Trophoblast cell (in vitro differentiated cells and primary cell): ENCODE data around the gene SAE1. TPM values are rescaled to one million over a fixed set of nuclear protein-coding genes. Genes with fewer than 3 reads are reported as not detected.

Source experiments
- DNase-seq, 2 donors: peaks; one replicate each; pipeline ENCODE4 v3.0.0-alpha.2; 2016
- H2AFZ ChIP-seq: 2 replicates; pipeline ENCODE4 v1.6.1; 2013; ENCODE audit warnings: low read length, moderate library complexity, mild to moderate bottlenecking; ENCODE audit not compliant: insufficient read depth, poor library complexity
- H2AK5ac ChIP-seq: 2 replicates; pipeline ENCODE4 v1.6.1; 2013; ENCODE audit warnings: mild to moderate bottlenecking, low read length
- H2BK120ac ChIP-seq: 2 replicates; pipeline ENCODE4 v1.6.1; 2013; ENCODE audit warnings: low read length, mild to moderate bottlenecking, moderate library complexity; ENCODE audit not compliant: insufficient read depth, poor library complexity
- H2BK12ac ChIP-seq: 2 replicates; pipeline ENCODE4 v1.6.1; 2013; ENCODE audit warnings: mild to moderate bottlenecking, low read length, moderate library complexity
- H2BK5ac ChIP-seq: 2 replicates; pipeline ENCODE4 v1.6.1; 2013; ENCODE audit warnings: low read length, low read depth, moderate library complexity, mild to moderate bottlenecking; ENCODE audit not compliant: poor library complexity
- H3K14ac ChIP-seq: 2 replicates; pipeline ENCODE4 v1.6.1; 2013; ENCODE audit warnings: mild to moderate bottlenecking, low read length
- H3K18ac ChIP-seq: 2 replicates; pipeline ENCODE4 v1.6.1; 2013; ENCODE audit warnings: mild to moderate bottlenecking, low read length
- H3K23ac ChIP-seq: 2 replicates; pipeline ENCODE4 v1.6.1; 2013; ENCODE audit warnings: low read length
- H3K27ac ChIP-seq: 2 replicates; pipeline ENCODE4 v1.5.1; 2013; ENCODE audit warnings: low read depth, mild to moderate bottlenecking, inconsistent platforms, low read length, moderate library complexity
- H3K27me3 ChIP-seq: 2 replicates; pipeline ENCODE4 v1.6.1; 2013; ENCODE audit warnings: inconsistent platforms, mild to moderate bottlenecking, low read length, moderate library complexity; ENCODE audit not compliant: insufficient read depth
- H3K36me3 ChIP-seq, 2 experiments: 1 replicate in 1 of 2; 2 replicates in 1 of 2; pipeline ENCODE4 v1.6.1; 2013; ENCODE audit warnings: low read length in 2 of 2, mild to moderate bottlenecking in 2 of 2, moderate library complexity in 1 of 2; ENCODE audit not compliant: insufficient read depth in 2 of 2, control insufficient read depth in 1 of 2
- H3K4ac ChIP-seq: 2 replicates; pipeline ENCODE4 v1.6.1; 2013; ENCODE audit warnings: low read depth, mild to moderate bottlenecking, low read length, moderate library complexity
- H3K4me1 ChIP-seq, 2 experiments: 1 replicate in 1 of 2; 2 replicates in 1 of 2; pipeline ENCODE4 v1.6.1; 2013; ENCODE audit warnings: low read length in 2 of 2, mild to moderate bottlenecking in 2 of 2, moderate library complexity in 1 of 2; ENCODE audit not compliant: insufficient read depth in 2 of 2, control insufficient read depth in 1 of 2
- H3K4me2 ChIP-seq: 2 replicates; pipeline ENCODE4 v1.6.1; 2013; ENCODE audit warnings: inconsistent platforms, mild to moderate bottlenecking, low read length, moderate library complexity
- H3K4me3 ChIP-seq: 2 replicates; pipeline ENCODE4 v1.5.1; 2013; ENCODE audit warnings: mild to moderate bottlenecking, low read depth, low read length, inconsistent platforms
- H3K79me1 ChIP-seq: one replicate; pipeline ENCODE4 v1.6.1; 2013; ENCODE audit warnings: low read length
- H3K79me2 ChIP-seq: 2 replicates; pipeline ENCODE4 v1.6.1; 2013; ENCODE audit warnings: low read length, mild to moderate bottlenecking; ENCODE audit not compliant: control insufficient read depth, insufficient read depth, poor library complexity
- H3K9ac ChIP-seq: 2 replicates; pipeline ENCODE4 v1.6.1; 2013; ENCODE audit warnings: mild to moderate bottlenecking, low read length
- H3K9me3 ChIP-seq: 2 replicates; pipeline ENCODE4 v1.6.1; 2013; ENCODE audit warnings: low read depth, mild to moderate bottlenecking, control low read depth, inconsistent platforms, low read length; ENCODE audit not compliant: insufficient read depth
- H4K12ac ChIP-seq: 2 replicates; pipeline ENCODE4 v1.6.1; 2013; ENCODE audit warnings: low read depth, mild to moderate bottlenecking, low read length, moderate library complexity
- H4K8ac ChIP-seq: 2 replicates; pipeline ENCODE4 v1.6.1; 2013; ENCODE audit warnings: low read depth, mild to moderate bottlenecking, low read length, moderate library complexity
- H4K91ac ChIP-seq: one replicate; pipeline ENCODE4 v1.6.1; 2013; ENCODE audit warnings: low read depth, mild to moderate bottlenecking, low read length, moderate library complexity
- WGBS: extraction: QIAGEN DNeasy Blood & Tissue Kit; methylation state at CpG from one replicate; pipeline ENCODE4 v1.1.7; 2013; ENCODE audit warnings: missing lambda C conversion rate; ENCODE audit not compliant: insufficient read length, insufficient coverage; ENCODE audit errors: extremely low coverage; 5-methylcytosine and 5-hydroxymethylcytosine counted together
- polyA plus RNA-seq: library from polyadenylated mRNA; stranded (reverse); fragments of 200-250 nt; gene quantifications from 2 replicates; pipeline ENCODE4 v1.2.3, GENCODE V29; 2013

SAE1 gene
- 152 and 161 TPM in 2 replicates for polyA plus RNA-seq

GRCh38 chr19:47130589-47131227 lies at the start of gene SAE1:
SAE1 (plus strand) TSS chr19:47130835; CDS start chr19:47130931, 96 bp downstream.
- H3K4me2 ChIP-seq: peak within 1 kb of the TSS; percentile 58
- H3K9me3 ChIP-seq: no peaks in the 10 kb centered on the region
- peak within 1 kb of the TSS; percentile 70 for H2AK5ac ChIP-seq
- H4K91ac ChIP-seq: peak within 1 kb of the TSS; percentile 98
- peak within 1 kb of the TSS; percentile 78 for H2AFZ ChIP-seq
- H3K36me3 ChIP-seq: peaks cover 5 to 7% of the 10 kb centered on the region in 2 experiments
- H4K12ac ChIP-seq: peak within 1 kb of the TSS; percentile 95
- peak; percentile 99 to 100 for DNase-seq
- peak within 1 kb of the TSS; percentile 91 for H3K27ac ChIP-seq
- peak within 1 kb of the TSS; percentile 27 for H2BK12ac ChIP-seq
- H3K4me3 ChIP-seq: peak within 1 kb of the TSS; percentile 91
- peak within 1 kb of the TSS; percentile 79 for H2BK120ac ChIP-seq
- H3K27me3 ChIP-seq: no peaks in the 10 kb centered on the region
- peaks cover 21 to 22% of the 10 kb centered on the region in 2 experiments for H3K4me1 ChIP-seq
- H3K18ac ChIP-seq: peak within 1 kb of the TSS; percentile 98
- peak within 1 kb of the TSS; percentile 98 for H4K8ac ChIP-seq
- H3K14ac ChIP-seq: peak within 1 kb of the TSS; percentile 99
- H3K79me1 ChIP-seq: peaks cover 10% of the 10 kb centered on the region
- H2BK5ac ChIP-seq: peak within 1 kb of the TSS; percentile 95
- H3K4ac ChIP-seq: peak within 1 kb of the TSS; percentile 97
- peak within 1 kb of the TSS; percentile 95 for H3K9ac ChIP-seq
- no CpG with 5 or more reads among the region's 51 CpGs for WGBS
- H3K79me2 ChIP-seq: peaks cover 28% of the 10 kb centered on the region
- H3K23ac ChIP-seq: no peak within 1 kb of the TSS

- no peak overlapping the region for H3K27ac ChIP-seq
- H3K79me2 ChIP-seq: no peaks in the 10 kb centered on the region
- no peak overlapping the region for H3K14ac ChIP-seq
- no peak overlapping the region for H2BK12ac ChIP-seq
- H3K18ac ChIP-seq: no peak overlapping the region
- H3K23ac ChIP-seq: no peak overlapping the region
- H3K4me3 ChIP-seq: no peak overlapping the region
- H4K12ac ChIP-seq: no peak overlapping the region
- no peak overlapping the region for H3K9ac ChIP-seq
- H2BK120ac ChIP-seq: no peak overlapping the region
- H3K4ac ChIP-seq: no peak overlapping the region
- peak; percentile 7 to 51 for DNase-seq
- H2AK5ac ChIP-seq: no peak overlapping the region
- no peaks in the 10 kb centered on the region for H3K79me1 ChIP-seq
- no peak overlapping the region for H4K91ac ChIP-seq
- H3K9me3 ChIP-seq: no peaks in the 10 kb centered on the region
- H2BK5ac ChIP-seq: no peak overlapping the region
- no CpG with 5 or more reads among the region's 6 CpGs for WGBS
- no peak overlapping the region for H2AFZ ChIP-seq
- H3K36me3 ChIP-seq: peaks cover 65 to 71% of the 10 kb centered on the region in 2 experiments
- no peak overlapping the region for H3K4me2 ChIP-seq
- H4K8ac ChIP-seq: no peak overlapping the region
- no peaks in the 10 kb centered on the region for H3K27me3 ChIP-seq
- H3K4me1 ChIP-seq: peaks cover 5 to 13% of the 10 kb centered on the region in 2 experiments
Measured at GRCh38 chr19:47081095-47081494, 49.5 kb upstream of the SAE1 start.

GRCh38 chr19:47082493-47082892 lies 48.1 kb upstream of the SAE1 start:
- Histone ChIP-seq H3K4me2 (no peak overlapping the region), H3K18ac (no peak overlapping the region), H4K91ac (no peak overlapping the region), H3K79me2 (no peaks in the 10 kb centered on the region), H3K4ac (no peak overlapping the region), H3K9me3 (no peaks in the 10 kb centered on the region), H2BK5ac (no peak overlapping the region), H2AFZ (no peak overlapping the region), H2AK5ac (no peak overlapping the region), H3K14ac (no peak overlapping the region), H3K4me1 (peaks cover 5 to 13% of the 10 kb centered on the region in 2 experiments), H3K23ac (no peak overlapping the region), H3K79me1 (no peaks in the 10 kb centered on the region), H3K27me3 (no peaks in the 10 kb centered on the region), H3K9ac (no peak overlapping the region), H3K36me3 (peaks cover 64 to 72% of the 10 kb centered on the region in 2 experiments), H4K12ac (no peak overlapping the region), H4K8ac (no peak overlapping the region), H2BK120ac (no peak overlapping the region), H2BK12ac (no peak overlapping the region), H3K27ac (no peak overlapping the region), H3K4me3 (no peak overlapping the region)
- no CpG with 5 or more reads among the region's 5 CpGs for WGBS
- no peak for DNase-seq

- H3K4me2 ChIP-seq: no peak overlapping the region
- H2AK5ac ChIP-seq: no peak overlapping the region
- no peaks in the 10 kb centered on the region for H3K79me1 ChIP-seq
- no peak overlapping the region for H2AFZ ChIP-seq
- H4K12ac ChIP-seq: no peak overlapping the region
- no peak overlapping the region for H3K9ac ChIP-seq
- H2BK12ac ChIP-seq: no peak overlapping the region
- H3K4ac ChIP-seq: no peak overlapping the region
- no peaks in the 10 kb centered on the region for H3K27me3 ChIP-seq
- H4K8ac ChIP-seq: no peak overlapping the region
- peaks cover under 1% of the 10 kb centered on the region for H3K9me3 ChIP-seq
- H3K4me1 ChIP-seq: peaks cover 5 to 8% of the 10 kb centered on the region in 2 experiments
- WGBS: no CpG with 5 or more reads among the region's 24 CpGs
- H4K91ac ChIP-seq: no peak overlapping the region
- peaks cover 67 to 79% of the 10 kb centered on the region in 2 experiments for H3K36me3 ChIP-seq
- DNase-seq: no peak
- no peak overlapping the region for H3K14ac ChIP-seq
- no peak overlapping the region for H3K23ac ChIP-seq
- H3K4me3 ChIP-seq: no peak overlapping the region
- no peak overlapping the region for H2BK5ac ChIP-seq
- no peak overlapping the region for H3K18ac ChIP-seq
- H3K27ac ChIP-seq: no peak overlapping the region
- H2BK120ac ChIP-seq: no peak overlapping the region
- H3K79me2 ChIP-seq: no peaks in the 10 kb centered on the region
Measured at GRCh38 chr19:47084879-47085439, 45.7 kb upstream of the SAE1 start.
